Measurements from ENCODE around the gene ZNF180.
A peak's percentile ranks its signal among the peaks of the same experiment; 100 is the strongest.
"Not testable (repeated sequence)": the region's sequence is repeated elsewhere in the genome, so short reads cannot be mapped to it uniquely, and the experiment has no call there.

ZNF180 gene

DNA sequence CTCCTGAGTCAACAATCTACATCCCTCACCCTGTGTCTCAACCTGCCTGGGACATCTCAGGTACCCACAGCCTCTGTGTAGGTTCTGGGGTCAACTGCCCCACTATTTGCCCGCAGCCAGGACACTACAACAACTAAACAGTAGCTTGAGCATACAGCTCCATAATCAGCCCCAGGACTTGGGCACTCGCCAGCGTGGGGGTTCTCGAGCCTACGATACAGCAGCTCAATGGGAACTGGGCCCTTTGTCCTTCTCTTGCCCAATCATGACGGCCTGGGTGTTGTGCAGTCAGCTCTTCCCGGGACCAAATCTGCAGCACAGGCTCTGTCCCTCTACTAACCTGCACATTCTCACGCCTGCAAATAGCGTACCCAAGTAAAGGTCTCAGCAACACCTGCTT lies 1.3 kb downstream of the ZNF180 start:
- DNase-seq (ENCODE audit: low read depth, low spot score), result no peak

DNA sequence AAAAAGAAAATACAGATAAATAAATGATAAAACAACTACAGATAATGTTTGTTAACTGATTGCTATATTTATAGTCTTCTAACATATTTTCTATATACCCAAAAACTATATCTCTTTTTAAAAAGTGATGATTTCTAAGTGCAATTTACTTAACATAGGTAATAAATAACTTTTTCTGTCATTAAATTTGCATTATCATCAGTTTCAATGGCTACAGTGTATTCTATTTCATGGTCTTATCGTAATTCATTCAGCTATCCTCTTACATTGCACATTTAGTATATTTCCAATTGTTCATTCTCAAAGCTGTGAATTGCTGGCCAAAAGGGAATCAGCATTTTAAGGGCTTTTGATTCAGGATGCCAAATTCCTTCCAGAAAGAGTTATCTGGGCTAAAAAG lies 3.6 kb downstream of the ZNF180 start:
- DNase-seq (ENCODE audit: low read depth, low spot score), result no peak

DNA sequence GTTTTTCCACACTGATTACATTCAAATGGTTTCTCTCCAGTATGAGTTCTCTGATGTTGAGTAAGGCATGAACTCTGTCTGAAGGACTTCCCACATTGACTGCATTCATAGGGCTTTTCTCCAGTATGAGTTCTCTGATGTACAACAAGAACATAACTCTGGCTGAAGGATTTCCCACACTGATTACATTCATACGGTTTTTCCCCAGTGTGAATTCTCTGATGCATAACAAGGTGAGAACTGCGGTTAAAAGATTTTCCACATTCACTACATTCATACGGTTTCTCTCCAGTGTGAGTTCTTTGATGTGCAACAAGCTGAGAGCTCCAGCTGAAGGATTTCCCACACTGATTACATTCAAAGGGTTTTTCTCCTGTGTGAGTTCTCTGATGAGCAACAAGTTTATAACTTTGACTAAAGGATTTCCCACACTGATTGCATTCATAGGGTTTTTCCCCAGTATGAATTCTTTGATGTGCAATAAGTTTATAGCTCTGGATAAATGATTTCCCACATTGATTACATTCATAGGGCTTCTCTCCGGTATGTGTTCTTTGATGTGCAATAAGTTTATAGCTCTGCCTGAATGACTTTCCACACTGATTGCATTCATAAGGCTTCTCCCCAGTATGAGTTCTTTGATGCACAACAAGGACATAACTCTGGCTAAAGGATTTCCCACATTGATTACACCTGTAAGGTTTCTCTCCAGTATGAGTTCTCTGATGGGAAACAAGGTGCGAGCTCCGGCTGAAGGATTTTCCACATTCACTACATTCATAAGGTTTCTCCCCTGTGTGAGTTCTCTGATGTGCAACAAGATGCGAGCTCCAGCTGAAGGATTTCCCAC lies 23.5 kb downstream of the ZNF180 start:
- peak; percentile 19 for DNase-seq (ENCODE audit: low read depth, low spot score)

DNA sequence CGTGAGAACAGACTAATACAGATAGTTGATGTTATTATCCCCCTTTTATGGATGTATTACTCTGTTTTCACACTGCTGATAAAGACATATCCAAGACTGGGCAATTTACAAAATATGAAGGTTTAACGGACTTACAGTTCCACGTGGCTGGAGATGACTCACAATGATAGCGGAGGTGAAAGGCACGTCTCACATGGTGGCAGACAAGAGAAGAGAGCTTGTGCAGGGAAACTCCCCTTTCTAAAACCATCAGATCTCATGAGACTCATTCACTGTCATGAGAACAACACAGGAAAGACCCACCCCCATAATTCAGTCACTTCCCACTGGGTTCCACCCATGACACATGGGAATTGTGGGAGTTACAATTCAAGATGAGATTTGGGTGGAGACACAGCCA lies 31.6 kb downstream of the ZNF180 start:
- not testable (repeated sequence) for DNase-seq (ENCODE audit: low read depth, low spot score)

DNA sequence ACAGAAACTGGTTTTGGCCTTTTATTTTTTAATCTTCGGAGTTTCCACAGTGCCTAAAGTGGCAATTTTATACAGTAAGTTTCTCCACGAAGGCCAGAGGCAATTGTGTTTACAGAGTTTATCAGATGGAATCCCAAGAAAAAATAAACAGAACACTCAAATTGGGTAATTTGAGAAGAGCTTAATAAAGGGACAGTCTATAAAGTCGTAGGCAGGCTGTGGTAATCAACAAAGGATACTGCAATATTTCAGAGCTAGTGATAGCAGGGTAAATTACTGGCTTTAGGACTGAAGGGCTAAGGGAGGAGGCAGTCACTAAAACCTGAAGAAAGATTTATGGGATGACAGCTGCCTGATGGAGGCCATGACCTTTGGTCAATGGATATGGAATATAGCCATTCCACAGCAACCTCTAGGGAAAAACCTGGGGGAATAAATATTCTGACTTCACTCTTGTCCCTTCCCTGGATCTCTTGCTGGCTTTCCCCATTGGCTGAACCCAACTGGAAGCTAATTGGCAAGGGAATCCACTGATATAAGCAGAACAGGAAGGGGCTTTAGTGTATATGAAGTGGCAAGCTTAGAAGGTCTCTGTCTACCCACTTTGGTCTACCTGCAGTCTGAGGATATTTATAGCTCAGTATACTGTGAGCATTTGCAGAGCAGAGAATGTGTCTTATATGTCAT lies 37.6 kb downstream of the ZNF180 start:
- not testable (repeated sequence) for DNase-seq (ENCODE audit: low read depth, low spot score)

DNA sequence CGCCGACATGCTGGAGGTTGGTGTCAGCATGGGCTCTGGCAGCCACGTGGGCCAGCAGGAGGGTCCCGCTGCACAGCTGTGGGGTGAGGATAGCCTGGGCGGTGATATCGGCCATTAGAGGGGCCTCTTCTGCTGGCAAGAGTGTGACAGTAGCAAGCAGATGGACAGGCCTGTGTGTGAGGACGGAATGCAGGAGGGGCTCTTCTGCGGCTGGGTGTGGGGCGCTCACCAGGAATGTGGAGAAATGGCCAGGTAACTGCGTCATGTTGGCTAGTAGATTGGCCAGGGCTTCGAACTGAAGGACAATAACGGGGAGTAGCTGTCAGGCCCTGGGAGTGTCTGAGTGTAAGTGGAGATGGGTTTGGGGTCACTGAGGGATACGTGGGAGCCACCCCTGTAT lies 44.3 kb downstream of the ZNF180 start:
- not testable (repeated sequence) for DNase-seq (ENCODE audit: low read depth, low spot score)

DNA sequence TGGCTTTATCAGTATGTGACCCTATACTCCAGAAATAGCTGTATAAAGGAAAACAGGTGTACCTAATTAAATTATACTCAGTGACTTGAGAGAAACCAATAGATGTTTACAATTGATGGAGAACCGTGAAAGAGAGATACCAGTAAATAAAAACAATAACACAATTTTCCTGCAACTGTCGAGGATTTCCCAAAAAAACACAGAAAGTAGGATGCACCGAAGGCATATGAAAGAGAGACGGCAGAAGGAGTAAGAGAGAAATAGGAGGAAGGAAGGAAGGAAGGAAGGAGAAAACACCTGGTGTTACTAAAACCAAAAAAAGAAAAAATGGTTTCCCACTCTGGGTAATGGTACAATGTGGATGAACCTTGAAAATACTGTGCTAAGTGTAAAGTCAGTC lies 45.2 kb downstream of the ZNF180 start:
- no peak for DNase-seq (ENCODE audit: low read depth, low spot score)

DNA sequence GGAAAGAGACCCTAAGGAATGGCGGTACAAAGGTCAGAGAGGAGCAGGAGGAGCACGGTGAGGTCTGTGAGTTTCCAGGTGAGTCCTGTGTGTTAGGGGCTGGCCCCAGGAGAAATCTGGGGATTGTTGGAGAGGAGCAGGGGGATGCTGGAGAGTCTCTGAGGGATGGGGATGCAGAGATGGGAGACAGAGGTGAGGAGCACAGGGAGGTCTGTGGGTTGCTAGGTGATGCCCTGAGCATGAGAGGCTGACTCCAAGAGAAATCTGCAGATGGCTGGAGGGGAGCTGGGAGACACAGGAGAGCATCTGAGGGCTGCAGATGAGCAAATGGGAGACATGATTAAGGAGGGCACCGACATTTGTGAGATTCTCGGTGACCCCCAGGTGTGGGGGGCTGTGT lies 48.0 kb downstream of the ZNF180 start:
- no peak for DNase-seq (ENCODE audit: low read depth, low spot score)

DNA sequence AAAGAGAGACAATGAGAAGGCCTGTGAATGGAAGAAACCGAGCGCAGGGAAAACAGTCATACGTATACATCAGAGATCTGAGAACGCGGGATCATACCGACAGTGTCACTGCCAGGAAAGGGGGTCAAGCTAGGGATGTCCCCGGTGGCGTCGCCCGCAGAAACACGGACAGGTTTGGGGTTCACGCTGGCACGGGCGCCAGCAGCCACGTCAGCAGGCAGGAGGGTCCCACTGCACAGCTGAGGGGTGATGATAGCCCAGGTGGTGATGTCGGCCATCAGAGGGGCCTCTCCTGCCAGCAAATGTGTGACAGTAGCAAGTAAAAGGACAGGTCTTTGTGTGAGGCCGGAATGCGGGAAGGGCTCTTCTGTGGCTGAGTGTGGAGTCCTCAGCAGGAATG lies 48.6 kb downstream of the ZNF180 start:
- DNase-seq (ENCODE audit: low read depth, low spot score), result no peak

DNA sequence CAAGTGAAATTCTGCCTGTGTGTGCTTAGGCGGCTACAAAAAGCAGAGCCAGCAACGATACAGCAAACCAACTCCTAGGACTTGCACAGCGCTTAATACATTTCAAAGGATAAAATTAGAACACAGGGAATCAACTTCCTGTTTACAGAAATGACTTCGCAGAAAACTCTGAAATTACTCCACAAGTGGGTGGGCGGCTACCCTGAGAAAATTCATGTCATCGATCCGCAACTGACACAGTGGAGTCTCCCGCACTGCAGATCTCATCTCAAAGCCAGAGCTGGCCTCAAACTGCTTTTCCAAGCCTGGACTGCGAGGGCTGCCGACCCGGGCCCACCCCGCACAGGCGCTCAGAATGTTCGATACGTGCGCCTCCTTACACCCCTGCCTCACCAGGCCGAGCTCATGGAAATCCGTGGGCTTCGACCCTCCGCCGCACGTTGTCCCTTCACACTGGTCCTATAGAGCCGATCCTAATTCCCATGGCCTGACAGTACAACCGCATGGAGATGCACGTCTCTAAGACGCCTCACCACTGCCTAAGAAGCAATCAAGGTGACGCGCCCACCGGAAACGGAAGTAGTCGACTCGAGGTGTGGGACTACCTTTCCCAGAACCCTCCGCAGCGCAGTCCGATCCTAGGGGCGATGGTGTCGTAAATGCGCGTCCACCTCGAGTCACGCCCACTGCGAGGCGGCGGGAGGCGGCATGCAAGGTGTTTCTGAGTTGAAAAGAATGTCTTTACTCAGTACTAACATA lies 52.2 kb downstream of the ZNF180 start, which contains the start of gene ZNF229:
Gene ZNF229 (minus strand): TSS at position 557 of the 759 bp plus-strand sequence. CDS start 5,625 bp downstream, outside the sequence.
- peak; percentile 96 for DNase-seq (ENCODE audit: low read depth, low spot score)

DNA sequence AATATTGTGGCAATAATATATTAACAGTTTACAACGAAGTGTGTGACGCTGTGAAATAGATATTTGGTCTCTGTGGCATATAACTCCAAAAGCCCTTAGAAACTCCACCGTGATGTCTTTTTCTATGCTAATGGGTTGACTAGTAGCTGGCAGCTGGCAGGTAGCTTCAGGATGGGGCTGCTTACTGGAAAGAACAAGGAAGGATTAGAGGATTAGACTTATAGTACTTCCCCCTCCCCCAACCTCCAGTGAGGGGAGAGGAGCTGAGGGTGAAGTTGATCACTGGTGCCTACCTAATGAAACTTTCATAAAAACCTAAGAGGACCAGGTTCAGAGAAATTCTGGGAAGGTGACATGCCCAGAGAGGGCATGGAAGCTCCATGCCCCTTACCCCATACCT lies 61.9 kb downstream of the ZNF180 start:
- no peak for DNase-seq (ENCODE audit: low read depth, low spot score)

DNA sequence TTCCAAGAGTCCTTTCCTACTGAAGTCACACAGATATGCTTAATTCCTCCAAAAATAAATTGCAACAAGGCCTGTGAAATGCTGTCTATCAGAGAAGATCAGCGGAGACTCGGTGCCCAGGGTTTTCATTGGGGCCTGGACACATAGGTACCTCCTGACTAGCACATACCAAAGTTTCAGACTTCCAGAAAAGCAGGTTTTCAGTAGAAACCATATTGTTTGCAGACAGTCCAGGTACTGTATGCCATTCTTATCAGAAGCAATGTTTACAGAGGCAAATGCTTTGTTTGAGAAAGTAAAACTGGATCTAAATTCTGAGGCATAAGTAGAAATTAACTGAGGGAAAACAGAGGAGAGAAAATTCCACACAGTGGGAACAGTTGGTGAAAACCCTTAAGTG lies 64.9 kb downstream of the ZNF180 start:
- no peak for DNase-seq (ENCODE audit: low read depth, low spot score)

DNA sequence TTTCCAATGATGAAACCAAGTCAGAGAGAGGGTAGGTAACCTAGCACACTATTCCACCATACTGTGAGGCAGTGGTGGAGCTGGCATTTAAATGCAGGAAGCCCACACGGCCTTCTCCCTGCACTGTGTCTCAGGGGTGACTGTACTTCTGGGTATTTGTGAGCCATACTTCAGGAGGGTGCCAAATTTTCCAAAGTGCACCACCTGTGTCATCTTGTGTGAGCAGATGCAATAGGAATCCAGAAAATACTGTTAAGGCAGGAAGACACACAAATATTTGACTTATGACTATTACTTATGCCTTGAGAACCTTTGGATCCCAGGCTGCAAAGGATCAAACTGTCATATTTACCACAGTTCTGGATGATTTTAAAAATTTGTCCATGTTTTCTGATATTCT lies 69.4 kb downstream of the ZNF180 start:
- no peak for DNase-seq (ENCODE audit: low read depth, low spot score)

Measured in ELF-1 (cell line).